IMR-90 (cell line): ENCODE measurements around the gene AFF2. TPM values are rescaled to one million over a fixed set of nuclear protein-coding genes. Genes with fewer than 3 reads are reported as not detected.

Experiments
- ATAC-seq: fragments of 200-7000 bp; cut with Tn5 transposase; 2 replicates; pipeline ENCODE4 v1.9.1; 2020; ENCODE audit warnings: low read depth, mild to moderate bottlenecking, moderate library complexity
- BruUV-seq: library from RNA; stranded (reverse); fragments of 400-500 nt; replicated peaks from 2 replicates; lab custom pipeline; 2021; lab: Mats Ljungman, UMichigan
- CTCF ChIA-PET: fragments of 300-600 bp; formaldehyde crosslinking; extraction: SDS; loops from one replicate; lab custom pipeline; 2021; ENCODE audit warnings: antibody characterized with exemption; lab: Yijun Ruan, JAX
- POLR2A ChIA-PET: fragments of 300-600 bp; sonication (Branson Sonifier 250); formaldehyde crosslinking; loops from one replicate; lab custom pipeline; 2022; ENCODE audit warnings: antibody characterized with exemption; ENCODE audit not compliant: unreplicated experiment; lab: Charles Lee
- DNase-seq: peaks from one replicate; pipeline ENCODE4 v3.0.0; 2013
- H2AFZ ChIP-seq: replicated peaks from 2 replicates; pipeline ENCODE3; 2013; ENCODE audit warnings: low read length, mild to moderate bottlenecking; ENCODE audit not compliant: poor library complexity
- H2AK5ac ChIP-seq: 2 replicates; pipeline ENCODE4 v1.6.1; 2013; ENCODE audit warnings: low read depth, low read length, inconsistent platforms
- H2AK9ac ChIP-seq: replicated peaks from 2 replicates; pipeline ENCODE3; 2013; ENCODE audit warnings: mild to moderate bottlenecking, low read depth, low read length, moderate library complexity; ENCODE audit not compliant: poor library complexity
- H2BK120ac ChIP-seq: 2 replicates; pipeline ENCODE4 v1.6.1; 2013; ENCODE audit warnings: low read depth, low read length, inconsistent platforms
- H2BK15ac ChIP-seq: 3 replicates; pipeline ENCODE4 v1.6.1; 2013; ENCODE audit warnings: low read depth, low read length, inconsistent platforms
- H2BK20ac ChIP-seq: 2 replicates; pipeline ENCODE4 v1.6.1; 2013; ENCODE audit warnings: low read depth, mild to moderate bottlenecking, inconsistent platforms, low read length, moderate library complexity
- H2BK5ac ChIP-seq: 2 replicates; pipeline ENCODE4 v1.6.1; 2013; ENCODE audit warnings: mild to moderate bottlenecking, low read depth, low read length, inconsistent platforms; ENCODE audit not compliant: poor library complexity, severe bottlenecking
- H3K14ac ChIP-seq: replicated peaks from 2 replicates; pipeline ENCODE4 v1.6.1; 2013; ENCODE audit warnings: low read depth, low read length, inconsistent platforms
- H3K18ac ChIP-seq: 2 replicates; pipeline ENCODE4 v1.6.1; 2013; ENCODE audit warnings: low read depth, low read length, control low read depth
- H3K23ac ChIP-seq: 2 replicates; pipeline ENCODE4 v1.6.1; 2013; ENCODE audit warnings: low read depth, low read length, inconsistent platforms
- H3K27ac ChIP-seq: 2 replicates; pipeline ENCODE4 v1.5.1; 2013; ENCODE audit warnings: mild to moderate bottlenecking, control low read depth, low read length; ENCODE audit not compliant: insufficient read depth
- H3K27me3 ChIP-seq: 2 replicates; pipeline ENCODE4 v1.6.1; 2013; ENCODE audit warnings: low read length; ENCODE audit not compliant: control insufficient read depth, insufficient read depth
- H3K36me3 ChIP-seq: 2 replicates; pipeline ENCODE4 v1.6.1; 2013; ENCODE audit warnings: low read length, mixed read lengths; ENCODE audit not compliant: control insufficient read depth, insufficient read depth
- H3K4ac ChIP-seq: 2 replicates; pipeline ENCODE4 v1.6.1; 2013; ENCODE audit warnings: low read depth, low read length, inconsistent platforms
- H3K4me1 ChIP-seq: 2 replicates; pipeline ENCODE4 v1.6.1; 2013; ENCODE audit warnings: low read length, mixed read lengths; ENCODE audit not compliant: control insufficient read depth, insufficient read depth
- H3K4me2 ChIP-seq: 2 replicates; pipeline ENCODE4 v1.6.1; 2013; ENCODE audit warnings: low read depth, mild to moderate bottlenecking, control low read depth, low read length, moderate library complexity
- H3K4me3 ChIP-seq: 2 replicates; pipeline ENCODE4 v1.5.1; 2013; ENCODE audit warnings: low read depth, mild to moderate bottlenecking, control low read depth, low read length, moderate library complexity; ENCODE audit not compliant: insufficient read depth
- H3K56ac ChIP-seq: 2 replicates; pipeline ENCODE4 v1.6.1; 2013; ENCODE audit warnings: low read length, inconsistent platforms; ENCODE audit not compliant: insufficient read depth; ENCODE audit errors: extremely low read depth
- H3K79me1 ChIP-seq, 2 experiments: 2 replicates each; pipeline ENCODE4 v1.6.1; 2013; ENCODE audit warnings: low read length in 2 of 2, inconsistent platforms in 1 of 2, low read depth in 1 of 2
- H3K9ac ChIP-seq: 2 replicates; pipeline ENCODE4 v1.6.1; 2013; ENCODE audit warnings: low read depth, low read length, control low read depth
- H3K9me1 ChIP-seq: 2 replicates; pipeline ENCODE4 v1.6.1; 2013; ENCODE audit warnings: low read length, inconsistent platforms; ENCODE audit not compliant: insufficient read depth
- H3K9me3 ChIP-seq: 2 replicates; pipeline ENCODE4 v1.6.1; 2013; ENCODE audit warnings: low read length; ENCODE audit not compliant: control insufficient read depth, insufficient read depth
- H4K20me1 ChIP-seq: 2 replicates; pipeline ENCODE4 v1.6.1; 2013; ENCODE audit warnings: low read length, inconsistent platforms; ENCODE audit not compliant: insufficient read depth
- H4K5ac ChIP-seq: 2 replicates; pipeline ENCODE4 v1.6.1; 2013; ENCODE audit warnings: mild to moderate bottlenecking, low read depth, low read length, control low read depth
- H4K8ac ChIP-seq, 2 experiments: 2 replicates each; pipeline ENCODE4 v1.6.1; 2013; ENCODE audit warnings: low read depth in 2 of 2, low read length in 2 of 2, control low read depth in 1 of 2, inconsistent platforms in 1 of 2
- H4K91ac ChIP-seq: 2 replicates; pipeline ENCODE4 v1.6.1; 2013; ENCODE audit warnings: low read depth, low read length, inconsistent platforms; ENCODE audit not compliant: insufficient read depth
- BHLHE40 ChIP-seq: fragments of 150-350 bp; IDR thresholded peaks from 2 replicates; pipeline ENCODE4 v1.6.1; 2016; ENCODE audit warnings: mild to moderate bottlenecking, low read depth, low read length
- CEBPB ChIP-seq: IDR thresholded peaks from 2 replicates; pipeline ENCODE4 v1.6.1; 2012; ENCODE audit warnings: low read depth, low read length, improper control_type of control experiment
- CHD1 ChIP-seq: IDR thresholded peaks from 2 replicates; pipeline ENCODE4 v1.6.1; 2012; ENCODE audit warnings: low read depth, low read length, improper control_type of control experiment
- ELK1 ChIP-seq: fragments of 150-350 bp; IDR thresholded peaks from 2 replicates; pipeline ENCODE4 v1.6.1; 2016; ENCODE audit warnings: low read depth, mild to moderate bottlenecking, low read length, moderate library complexity, borderline replicate concordance
- FOS ChIP-seq: fragments of 150-350 bp; IDR thresholded peaks from 2 replicates; pipeline ENCODE4 v1.6.1; 2016; ENCODE audit warnings: low read depth, low read length
- MAFK ChIP-seq: IDR thresholded peaks from 2 replicates; pipeline ENCODE4 v1.6.1; 2012; ENCODE audit warnings: low read depth, low read length, improper control_type of control experiment
- MAZ ChIP-seq: IDR thresholded peaks from 2 replicates; pipeline ENCODE4 v1.6.1; 2012; ENCODE audit warnings: low read depth, mild to moderate bottlenecking, low read length, improper control_type of control experiment, moderate library complexity, borderline replicate concordance
- MXI1 ChIP-seq: IDR thresholded peaks from 2 replicates; pipeline ENCODE4 v1.6.1; 2012; ENCODE audit warnings: low read depth, mild to moderate bottlenecking, low read length, moderate library complexity, borderline replicate concordance
- NFE2L2 ChIP-seq: fragments of 150-350 bp; IDR thresholded peaks from 2 replicates; pipeline ENCODE4 v1.6.1; 2016; ENCODE audit warnings: low read depth, mild to moderate bottlenecking, low read length
- POLR2A ChIP-seq: IDR thresholded peaks from 2 replicates; pipeline ENCODE4 v1.6.1; 2012; ENCODE audit warnings: mild to moderate bottlenecking, low read depth, low read length
- RAD21 ChIP-seq: IDR thresholded peaks from 2 replicates; pipeline ENCODE4 v1.6.1; 2012; ENCODE audit warnings: low read length, improper control_type of control experiment
- RCOR1 ChIP-seq: IDR thresholded peaks from 2 replicates; pipeline ENCODE4 v1.6.1; 2012; ENCODE audit warnings: mild to moderate bottlenecking, low read length, improper control_type of control experiment; ENCODE audit not compliant: insufficient replicate concordance
- RFX5 ChIP-seq: IDR thresholded peaks from 2 replicates; pipeline ENCODE4 v1.8.0; 2012; ENCODE audit warnings: low read depth, mild to moderate bottlenecking, low read length, moderate library complexity
- SMC3 ChIP-seq: fragments of 150-350 bp; IDR thresholded peaks from 2 replicates; pipeline ENCODE4 v1.6.1; 2016; ENCODE audit warnings: low read depth, mild to moderate bottlenecking, antibody characterized with exemption, low read length, moderate library complexity
- WGBS, 2 experiments: methylation state at CpG; one replicate each; pipeline versions ENCODE4 v1.1.5 to v1.1.7; 2013; ENCODE audit warnings: missing lambda C conversion rate in 2 of 2; ENCODE audit not compliant: insufficient read length in 1 of 2; ENCODE audit errors: extremely low coverage in 2 of 2; 5-methylcytosine and 5-hydroxymethylcytosine counted together
- dilution Hi-C: fragments of 300-500 bp; cut with HindIII; formaldehyde crosslinking; loops from one replicate; pipeline ENCODE4 v1.14.3; 2018; ENCODE audit warnings: low sequenced_read_pairs; ENCODE audit not compliant: unreplicated experiment
- in situ Hi-C: fragments of 300-500 bp; cut with MboI; formaldehyde crosslinking; loops from 3 replicates; pipeline ENCODE4 v1.14.3; 2019; ENCODE audit warnings: low sequenced_read_pairs, inconsistent platforms, mixed read lengths
- intact Hi-C: fragments of 100-400 bp; cut with micrococcal nuclease; formaldehyde crosslinking; loops from 2 replicates; pipeline ENCODE4 v1.10.0; 2022
- polyA plus RNA-seq, 3 experiments: library from polyadenylated mRNA; depleted of rRNA; stranded (reverse); fragments of >200 nt; gene quantifications; 2 replicates each; pipeline ENCODE4 v1.2.3, GENCODE V29; 2012; ENCODE audit warnings: low replicate concordance in 1 of 3
- total RNA-seq: library from RNA; depleted of rRNA; stranded (reverse); fragments of >200 nt; gene quantifications from 2 replicates; pipeline ENCODE4 v1.2.3, GENCODE V29; 2012
- TF ChIP-seq, protein P1 (sequence below): fragments of 150-350 bp; IDR thresholded peaks from 2 replicates; pipeline ENCODE4 v1.6.1; 2017; ENCODE audit warnings: mild to moderate bottlenecking, antibody characterized with exemption, low read length, low read depth
- TF ChIP-seq, protein P2 (sequence below): conservative IDR thresholded peaks from 2 replicates; pipeline ENCODE4 v1.5.1; 2012; ENCODE audit warnings: mild to moderate bottlenecking, low read depth, low read length, improper control_type of control experiment

AFF2 gene
- total and polyA plus RNA-seq, 2 of the 4 experiments (the other 2 are of a cell fraction): 0.15 to 0.72 TPM

DNA sequence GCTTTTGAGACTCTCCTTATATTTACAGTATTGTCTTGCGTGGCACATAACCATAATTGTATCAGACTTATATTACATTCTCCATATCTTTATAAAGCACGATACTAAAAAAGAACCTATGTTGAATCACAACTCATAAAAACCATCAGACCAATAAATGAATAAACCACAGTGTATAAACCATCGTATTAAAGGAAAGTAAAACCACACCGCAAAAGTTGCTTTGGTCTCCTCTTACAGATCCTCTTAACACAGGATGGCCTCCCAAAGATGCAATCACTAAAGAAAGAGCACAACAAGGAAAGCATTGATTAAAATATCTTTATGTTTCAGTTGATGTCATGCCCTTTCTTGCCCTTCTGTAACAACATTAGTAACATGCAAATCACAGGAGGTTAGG lies 437.9 kb downstream of the AFF2 start:
- H2AK9ac ChIP-seq: no peak overlapping the region
- no peaks in the 10 kb centered on the region for H3K36me3 ChIP-seq
- no peak overlapping the region for H2BK15ac ChIP-seq
- H3K79me1 ChIP-seq: no peaks in the 10 kb centered on the region
- H3K23ac ChIP-seq: no peak overlapping the region
- no peak overlapping the region for H4K91ac ChIP-seq
- CTCF ChIA-PET: no interaction called here
- no peak overlapping the region for H3K4me3 ChIP-seq
- no peak overlapping the region for H2AFZ ChIP-seq
- no peak overlapping the region for H3K9ac ChIP-seq
- H3K27me3 ChIP-seq: no peaks in the 10 kb centered on the region
- no TSS peak for BruUV-seq
- no peaks in the 10 kb centered on the region for H3K9me3 ChIP-seq
- no peak overlapping the region for H2AK5ac ChIP-seq
- no peak overlapping the region for H3K14ac ChIP-seq
- no peak for DNase-seq
- WGBS, 2 experiments: no CpG with 5 or more reads among the region's 4 CpGs
- H3K4me2 ChIP-seq: no peak overlapping the region
- in situ Hi-C loops: no loop called here
- H4K20me1 ChIP-seq: no peaks in the 10 kb centered on the region
- no peak overlapping the region for H3K27ac ChIP-seq
- no peaks in the 10 kb centered on the region for H3K4me1 ChIP-seq
- TF ChIP-seq SMC3 (no peak), POLR2A (no peak), RCOR1 (no peak), FOS (no peak), MXI1 (no peak), MAZ (no peak), CHD1 (no peak), RAD21 (no peak), BHLHE40 (no peak), CEBPB (no peak), RFX5 (no peak), NFE2L2 (no peak), ELK1 (no peak), MAFK (no peak)
- TF ChIP-seq, protein P1, sequence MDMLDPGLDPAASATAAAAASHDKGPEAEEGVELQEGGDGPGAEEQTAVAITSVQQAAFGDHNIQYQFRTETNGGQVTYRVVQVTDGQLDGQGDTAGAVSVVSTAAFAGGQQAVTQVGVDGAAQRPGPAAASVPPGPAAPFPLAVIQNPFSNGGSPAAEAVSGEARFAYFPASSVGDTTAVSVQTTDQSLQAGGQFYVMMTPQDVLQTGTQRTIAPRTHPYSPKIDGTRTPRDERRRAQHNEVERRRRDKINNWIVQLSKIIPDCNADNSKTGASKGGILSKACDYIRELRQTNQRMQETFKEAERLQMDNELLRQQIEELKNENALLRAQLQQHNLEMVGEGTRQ: no peak
- TF ChIP-seq, protein P2, sequence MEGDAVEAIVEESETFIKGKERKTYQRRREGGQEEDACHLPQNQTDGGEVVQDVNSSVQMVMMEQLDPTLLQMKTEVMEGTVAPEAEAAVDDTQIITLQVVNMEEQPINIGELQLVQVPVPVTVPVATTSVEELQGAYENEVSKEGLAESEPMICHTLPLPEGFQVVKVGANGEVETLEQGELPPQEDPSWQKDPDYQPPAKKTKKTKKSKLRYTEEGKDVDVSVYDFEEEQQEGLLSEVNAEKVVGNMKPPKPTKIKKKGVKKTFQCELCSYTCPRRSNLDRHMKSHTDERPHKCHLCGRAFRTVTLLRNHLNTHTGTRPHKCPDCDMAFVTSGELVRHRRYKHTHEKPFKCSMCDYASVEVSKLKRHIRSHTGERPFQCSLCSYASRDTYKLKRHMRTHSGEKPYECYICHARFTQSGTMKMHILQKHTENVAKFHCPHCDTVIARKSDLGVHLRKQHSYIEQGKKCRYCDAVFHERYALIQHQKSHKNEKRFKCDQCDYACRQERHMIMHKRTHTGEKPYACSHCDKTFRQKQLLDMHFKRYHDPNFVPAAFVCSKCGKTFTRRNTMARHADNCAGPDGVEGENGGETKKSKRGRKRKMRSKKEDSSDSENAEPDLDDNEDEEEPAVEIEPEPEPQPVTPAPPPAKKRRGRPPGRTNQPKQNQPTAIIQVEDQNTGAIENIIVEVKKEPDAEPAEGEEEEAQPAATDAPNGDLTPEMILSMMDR: no peak
- no peak for ATAC-seq
- H3K18ac ChIP-seq: no peak overlapping the region
- H2BK20ac ChIP-seq: no peak overlapping the region
- H3K9me1 ChIP-seq: no peaks in the 10 kb centered on the region
- no peak overlapping the region for H3K56ac ChIP-seq
- dilution Hi-C loops: no loop called here
- intact Hi-C loops: no loop called here
- H4K8ac ChIP-seq: no peak overlapping the region
- no peak overlapping the region for H2BK120ac ChIP-seq
- no peak overlapping the region for H3K4ac ChIP-seq
- no peak overlapping the region for H2BK5ac ChIP-seq
- H4K5ac ChIP-seq: no peak overlapping the region
- POLR2A ChIA-PET: no interaction called here
